Heart left ventricle (tissue), 16 donors: ENCODE measurements around the gene STXBP6. TPM values are rescaled to one million over a fixed set of nuclear protein-coding genes. Genes with fewer than 3 reads are reported as not detected.

Source experiments
- ATAC-seq, 4 donors: fragments of 200-7000 bp; cut with Tn5 transposase; one replicate each; pipeline ENCODE4 v1.9.1; 2020 to 2022; ENCODE audit warnings: moderate library complexity in 4 of 4, mild to moderate bottlenecking in 3 of 4, moderate number of reproducible peaks in 1 of 4
- DNase-seq, 5 donors: peaks; one replicate each; pipeline ENCODE4 v3.0.0-alpha.2; 2020
- H3K27ac ChIP-seq, 12 donors: fragments of 200-600 bp; sonication (generic) in 4 of 12; one replicate each; pipeline versions ENCODE4 v1.5.0 to v1.8.0; 2016 to 2022; ENCODE audit warnings: mild to moderate bottlenecking in 2 of 12
- H3K27me3 ChIP-seq, 9 donors: fragments of 200-600 bp; sonication (generic) in 2 of 9; one replicate each; pipeline versions ENCODE4 v1.5.1 to v1.8.0; 2016 to 2022; ENCODE audit warnings: mild to moderate bottlenecking in 3 of 9
- H3K36me3 ChIP-seq, 9 donors: fragments of 200-600 bp; sonication (generic) in 2 of 9; one replicate each; pipeline versions ENCODE4 v1.5.0 to v1.8.0; 2018 to 2022; ENCODE audit warnings: mild to moderate bottlenecking in 2 of 9
- H3K4me1 ChIP-seq, 12 donors: fragments of 200-600 bp; sonication (generic) in 4 of 12; one replicate each; pipeline versions ENCODE4 v1.5.0 to v1.8.0; 2016 to 2022; ENCODE audit warnings: mild to moderate bottlenecking in 3 of 12
- H3K4me3 ChIP-seq, 12 donors: fragments of 200-600 bp; sonication (generic) in 4 of 12; one replicate each; pipeline versions ENCODE4 v1.5.0 to v1.8.0; 2017 to 2022; ENCODE audit warnings: mild to moderate bottlenecking in 9 of 12, moderate library complexity in 4 of 12
- H3K9me3 ChIP-seq, 12 donors: fragments of 200-600 bp; sonication (generic) in 4 of 12; one replicate each; pipeline versions ENCODE4 v1.5.0 to v1.8.0; 2016 to 2022; ENCODE audit warnings: mild to moderate bottlenecking in 1 of 12
- POLR2A ChIP-seq, 2 donors: fragments of 450-650 bp; IDR thresholded peaks; one replicate each; pipeline ENCODE4 v1.6.1; 2017; ENCODE audit warnings: antibody characterized with exemption in 2 of 2, mild to moderate bottlenecking in 2 of 2, moderate library complexity in 2 of 2
- WGBS, 4 donors: extraction: QIAGEN DNeasy Blood & Tissue Kit in 2 of 4; methylation state at CpG; one replicate each; pipeline versions ENCODE4 v1.1.5 to v1.1.7; 2013 to 2018; 5-methylcytosine and 5-hydroxymethylcytosine counted together
- intact Hi-C, 10 donors: fragments of 100-400 bp; cut with DNase I; formaldehyde crosslinking; loops; one replicate each; pipeline versions ENCODE4 v1.11.1 to v1.14.2; 2022
- polyA plus RNA-seq, 2 donors: library from polyadenylated mRNA; stranded (reverse); fragments of 200-250 nt; gene quantifications; one replicate each; pipeline ENCODE4 v1.2.3, GENCODE V29; 2013
- total RNA-seq, 9 donors: library from RNA; depleted of rRNA in 2 of 9; stranded (reverse); fragments of >200 nt in 2 of 9; fragmentation: NEBNext Ultra II Directional in 3 of 9; extraction: Animal tissue kit (Norgen Biotek cat#: 25700) in 3 of 9; gene quantifications; one replicate each; pipeline versions ENCODE4 v1.1.0 to v1.2.4, GENCODE V29; 2016 to 2023
- TF ChIP-seq, protein P1 (sequence below), 12 donors: fragments of 200-600 bp; sonication (generic) in 4 of 12; IDR thresholded peaks; one replicate each; pipeline versions ENCODE4 v1.5.0 to v1.8.0; 2018 to 2022; ENCODE audit warnings: antibody characterized with exemption in 12 of 12, mild to moderate bottlenecking in 5 of 12
- donor health status: ischemic (EF 13 %, LVEDD 7.1; RV severe dilation, severe dysfunction).
- donor health status: healthy with polysubstance abuse.
- donor health status: DM: no; HTN: yes; CAD: no.
- donor health status: DM: no; HTN: no; CAD: no.
- donor health status: ischemic (EF 25% LVEDD 6.9; RV normal size, moderate dysfunction).
- donor health status: ischemic (EF 25% LVEDD 5.7; RV mildly dilated, moderate dysfunction).
- donor health status: healthy.
- donor health status: DM: yes; HTN: yes; CAD: no.
- donor health status: ischemic (EF 35%, LVEDD 5.7; RV mildly dilated, moderate dysfunction).
- donor health status: nonischemic (EF 11% LVEDD 7.7; RV severe dilation, severe dysfunction).
- donor health status: DM: yes; HTN: yes; CAD: no.
- donor health status: PGD.
- donor health status: ischemic (EF 29% LVEDD 5.4; RV normal size, mild dysfunction).
- donor health status: nonischemic (EF 23%, LVEDD 6.1; RV moderate dilation, normal function).

Gene STXBP6
- total and polyA plus RNA-seq, 11 donors = 12.5 to 57.3 (median 23.7) TPM

DNA sequence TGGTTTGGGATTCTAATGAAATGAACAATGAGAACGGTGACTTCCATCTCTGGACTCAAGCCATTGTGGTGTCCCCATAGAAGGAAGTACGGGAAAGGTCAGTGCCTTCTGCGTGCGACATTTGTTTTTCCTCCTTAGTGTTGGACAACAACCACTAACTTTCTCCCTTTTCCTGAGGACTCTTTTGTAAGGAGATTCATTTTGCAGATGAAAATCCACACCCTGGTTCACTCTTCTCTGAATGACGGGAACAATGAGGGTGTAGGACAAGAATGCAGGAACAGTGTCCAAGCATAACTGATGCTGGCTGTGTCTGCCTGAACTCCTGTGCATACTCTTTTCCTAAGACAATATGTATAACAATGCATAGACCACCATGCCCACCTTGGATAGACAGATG lies 176.4 kb downstream of the STXBP6 start:
- no peak for DNase-seq
- Histone ChIP-seq H3K27me3 (no peaks in the 10 kb centered on the region), H3K9me3 (no peaks in the 10 kb centered on the region), H3K4me1 (peaks cover 0 to 77% (median 28%) of the 10 kb centered on the region in 12 donors), H3K27ac (peak overlapping the region in 5 of 12 donors; percentile 13 to 35 (median 30)), H3K4me3 (no peak overlapping the region), H3K36me3 (no peaks in the 10 kb centered on the region)
- no peak for TF ChIP-seq POLR2A (IDR thresholded peaks at IDR 0.05)
- TF ChIP-seq, protein P1, sequence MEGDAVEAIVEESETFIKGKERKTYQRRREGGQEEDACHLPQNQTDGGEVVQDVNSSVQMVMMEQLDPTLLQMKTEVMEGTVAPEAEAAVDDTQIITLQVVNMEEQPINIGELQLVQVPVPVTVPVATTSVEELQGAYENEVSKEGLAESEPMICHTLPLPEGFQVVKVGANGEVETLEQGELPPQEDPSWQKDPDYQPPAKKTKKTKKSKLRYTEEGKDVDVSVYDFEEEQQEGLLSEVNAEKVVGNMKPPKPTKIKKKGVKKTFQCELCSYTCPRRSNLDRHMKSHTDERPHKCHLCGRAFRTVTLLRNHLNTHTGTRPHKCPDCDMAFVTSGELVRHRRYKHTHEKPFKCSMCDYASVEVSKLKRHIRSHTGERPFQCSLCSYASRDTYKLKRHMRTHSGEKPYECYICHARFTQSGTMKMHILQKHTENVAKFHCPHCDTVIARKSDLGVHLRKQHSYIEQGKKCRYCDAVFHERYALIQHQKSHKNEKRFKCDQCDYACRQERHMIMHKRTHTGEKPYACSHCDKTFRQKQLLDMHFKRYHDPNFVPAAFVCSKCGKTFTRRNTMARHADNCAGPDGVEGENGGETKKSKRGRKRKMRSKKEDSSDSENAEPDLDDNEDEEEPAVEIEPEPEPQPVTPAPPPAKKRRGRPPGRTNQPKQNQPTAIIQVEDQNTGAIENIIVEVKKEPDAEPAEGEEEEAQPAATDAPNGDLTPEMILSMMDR (IDR thresholded peaks at IDR 0.05) = no peak
- WGBS, 4 donors = 31 to 60% (median 46%) methylated on average over 5 of the region's 5 CpGs
- intact Hi-C loops = no loop called here
- peak; percentile 39 to 83 (median 44) for ATAC-seq

DNA sequence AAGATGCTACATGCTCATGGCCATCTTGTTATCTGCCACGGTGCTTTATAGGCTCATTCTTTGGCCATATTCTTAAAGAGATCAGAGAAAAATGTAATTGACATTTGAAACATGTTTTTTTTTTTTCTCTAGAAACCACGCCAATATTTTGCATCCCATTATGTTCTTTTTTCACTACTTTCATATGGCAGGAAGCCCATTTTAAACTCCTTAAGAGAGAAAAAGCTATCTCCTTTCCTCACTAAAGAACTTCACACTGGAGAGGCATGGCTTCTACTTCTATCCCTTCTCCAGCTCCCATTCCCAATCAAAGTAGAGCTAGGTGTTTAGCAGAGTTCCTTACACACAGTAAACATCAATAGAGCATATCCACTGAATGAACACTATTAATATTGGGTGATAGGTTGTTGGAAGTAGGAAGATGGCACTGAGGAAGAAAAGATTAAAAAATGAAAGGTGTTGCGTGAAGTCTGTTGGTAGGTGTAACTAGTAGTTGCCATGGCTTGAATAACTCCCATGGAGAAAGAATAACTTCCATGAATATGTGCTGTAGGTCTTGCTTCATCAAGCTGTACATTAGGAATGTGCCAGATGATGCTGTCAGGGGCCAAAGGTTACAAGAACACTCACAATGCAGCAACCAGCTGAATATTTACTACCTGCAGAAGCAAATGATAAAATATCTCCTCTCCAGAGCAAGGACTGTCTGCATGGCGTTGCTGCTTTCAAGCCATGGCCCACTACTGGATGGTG lies 178.8 kb downstream of the STXBP6 start:
- no peak overlapping the region for H3K27ac ChIP-seq
- no peak for ATAC-seq
- TF ChIP-seq, protein P1 (IDR thresholded peaks at IDR 0.05) = no peak
- no peak for TF ChIP-seq POLR2A (IDR thresholded peaks at IDR 0.05)
- no peaks in the 10 kb centered on the region for H3K9me3 ChIP-seq
- no peak for DNase-seq
- intact Hi-C loops = no loop called here
- H3K4me1 ChIP-seq = peaks cover 0 to 60% (median 22%) of the 10 kb centered on the region in 12 donors
- 72 to 86% (median 76%) methylated on average over 4 of the region's 4 CpGs for WGBS, 4 donors
- H3K27me3 ChIP-seq = no peaks in the 10 kb centered on the region
- no peaks in the 10 kb centered on the region for H3K36me3 ChIP-seq
- H3K4me3 ChIP-seq = no peak overlapping the region

DNA sequence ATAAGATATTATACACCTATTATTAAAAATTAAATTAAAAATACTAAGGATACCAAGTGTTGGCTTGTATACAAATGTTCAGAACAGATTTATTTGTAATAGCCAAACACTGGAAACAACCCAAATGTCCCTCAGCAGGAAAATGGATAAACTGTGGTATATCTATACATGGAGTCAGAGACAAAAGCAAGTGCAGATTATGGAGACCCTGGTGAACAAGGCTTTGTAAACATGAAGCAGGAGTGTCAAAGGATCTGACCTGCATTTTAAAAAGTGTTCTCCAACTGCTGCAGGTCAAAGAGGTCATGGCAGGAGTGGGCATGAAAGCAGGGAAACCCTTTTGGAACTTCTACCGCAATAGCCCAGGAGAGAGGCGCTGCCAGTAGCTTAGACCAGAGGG lies 181.6 kb downstream of the STXBP6 start:
- Histone ChIP-seq H3K4me3 (no peak overlapping the region), H3K27ac (no peak overlapping the region), H3K36me3 (no peaks in the 10 kb centered on the region), H3K27me3 (no peaks in the 10 kb centered on the region), H3K9me3 (no peaks in the 10 kb centered on the region), H3K4me1 (peaks cover 0 to 33% (median 4%) of the 10 kb centered on the region in 12 donors)
- no peak for DNase-seq
- no peak for ATAC-seq
- 89 to 97% (median 94%) methylated on average over 2 of the region's 2 CpGs for WGBS, 4 donors
- TF ChIP-seq, protein P1 (IDR thresholded peaks at IDR 0.05) = no peak
- TF ChIP-seq POLR2A (IDR thresholded peaks at IDR 0.05) = no peak
- intact Hi-C loops = loop anchor here in 1 of 10 donors (2.0 kb wide), 1 partner anchor 54 kb away; no protein-coding TSS in a partner anchor

DNA sequence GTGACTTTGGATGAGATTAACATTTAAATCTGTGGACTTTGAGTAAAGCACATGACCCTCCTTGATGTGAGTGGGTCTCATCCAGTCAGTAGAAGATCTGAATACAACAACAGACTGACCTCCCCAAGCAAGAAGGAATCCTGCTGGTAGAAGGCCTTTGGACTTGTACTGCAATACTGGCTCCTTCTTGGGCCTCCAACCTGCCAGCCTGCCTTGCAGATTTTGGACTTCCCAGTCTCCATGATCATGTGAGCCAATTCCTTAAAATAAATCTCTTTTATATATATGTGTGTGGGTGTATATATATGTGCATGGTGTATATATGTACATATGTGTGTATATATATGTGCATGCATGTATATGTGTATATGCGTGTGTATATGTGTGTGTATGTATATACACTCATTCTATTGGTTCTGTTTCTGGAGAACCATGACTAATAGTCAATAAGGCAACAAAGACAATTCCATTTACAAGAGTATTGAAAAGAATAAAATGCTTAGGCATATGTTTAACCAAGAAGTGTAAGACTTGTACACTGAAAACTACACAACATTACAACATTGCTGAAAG lies 183.8 kb downstream of the STXBP6 start:
- Histone ChIP-seq H3K27ac (no peak overlapping the region), H3K4me3 (no peak overlapping the region), H3K9me3 (no peaks in the 10 kb centered on the region), H3K4me1 (peaks cover 0 to 19% (median 4%) of the 10 kb centered on the region in 12 donors), H3K27me3 (no peaks in the 10 kb centered on the region), H3K36me3 (no peaks in the 10 kb centered on the region)
- WGBS, 4 donors = 95 to 100% (median 97%) methylated on average over 1 of the region's 1 CpG
- intact Hi-C loops = no loop called here
- no peak for DNase-seq
- no peak for ATAC-seq
- TF ChIP-seq POLR2A (IDR thresholded peaks at IDR 0.05) = no peak
- TF ChIP-seq, protein P1 (IDR thresholded peaks at IDR 0.05) = no peak
